ENCODE data around the gene ANTXR1.

- TF ChIP-seq CTCF (IDR thresholded peaks at IDR 0.05) (no peak), POLR2A (IDR thresholded peaks at IDR 0.05) (no peak)
These were observed 33.3 kb downstream of the ANTXR1 start for GRCh38 chr2:69046221-69046662.
